Adrenal gland (tissue), 12 donors: ENCODE data around the gene SPIN3. TPM values are rescaled to one million over a fixed set of nuclear protein-coding genes. Genes with fewer than 3 reads are reported as not detected.

Source experiments
- DNase-seq, 7 donors: peaks; one replicate each; pipeline ENCODE4 v3.0.0-alpha.2; 2019 to 2020
- H3K27ac ChIP-seq, 5 donors: fragments of 200-600 bp; sonication (generic) in 4 of 5; 1 replicate in 3 of 5; 2 replicates in 2 of 5; pipeline versions ENCODE4 v1.5.1 to v1.8.0; 2016 to 2020; ENCODE audit warnings: mild to moderate bottlenecking in 1 of 5
- H3K27me3 ChIP-seq: fragments of 200-600 bp; 2 replicates; pipeline ENCODE4 v1.8.0; 2021
- H3K36me3 ChIP-seq, 2 donors: fragments of 200-600 bp; replicated peaks in 1 of 2; 1 replicate in 1 of 2; 2 replicates in 1 of 2; pipeline versions ENCODE4 v1.5.1 to v1.8.0; 2018 to 2022
- H3K4me1 ChIP-seq, 2 donors: fragments of 200-600 bp; replicated peaks in 1 of 2; 1 replicate in 1 of 2; 2 replicates in 1 of 2; pipeline versions ENCODE4 v1.5.1 to v1.8.0; 2018 to 2021
- H3K4me3 ChIP-seq, 4 donors: fragments of 200-600 bp; sonication (generic) in 3 of 4; one replicate each; pipeline ENCODE4 v1.5.1; 2016 to 2018
- H3K9me3 ChIP-seq, 3 donors: fragments of 200-600 bp; sonication (generic) in 1 of 3; replicated peaks in 1 of 3; 1 replicate in 2 of 3; 2 replicates in 1 of 3; pipeline versions ENCODE4 v1.5.1 to v1.8.0; 2016 to 2021
- POLR2A ChIP-seq, 2 donors: fragments of 450-650 bp; IDR thresholded peaks; one replicate each; pipeline ENCODE4 v1.6.1; 2017; ENCODE audit warnings: antibody characterized with exemption in 2 of 2, mild to moderate bottlenecking in 2 of 2, moderate library complexity in 1 of 2
- WGBS, 4 donors: extraction: QIAGEN DNeasy Blood & Tissue Kit in 2 of 4; methylation state at CpG; one replicate each; pipeline versions ENCODE4 v1.1.5 to v1.1.7; 2013 to 2017; 5-methylcytosine and 5-hydroxymethylcytosine counted together
- intact Hi-C, 2 donors: fragments of 100-400 bp; cut with DNase I; formaldehyde crosslinking; loops; one replicate each; pipeline versions ENCODE4 v1.14.1 to v1.15.0; 2022 to 2023
- polyA plus RNA-seq, 3 donors: library from polyadenylated mRNA; stranded (reverse); fragments of 200-250 nt in 2 of 3; fragments of 350-450 nt in 1 of 3; fragmentation: Illumina TruSeq in 1 of 3; extraction: RNeasy Lipid Tissue Mini Kit (QIAGEN cat#74804) in 1 of 3; gene quantifications; one replicate each; pipeline ENCODE4 v1.2.3, GENCODE V29; 2013 to 2014
- total RNA-seq, 9 donors: library from RNA; depleted of rRNA in 4 of 9; stranded (reverse); fragments of >200 nt in 4 of 9; fragments of 120-200 nt in 1 of 9; fragmentation: NEBNext Ultra II Directional in 1 of 9; extraction: Animal tissue kit (Norgen Biotek cat#: 25700) in 1 of 9; gene quantifications; one replicate each; pipeline versions ENCODE4 v1.1.0 to v1.2.4, GENCODE V29; 2013 to 2023
- TF ChIP-seq, protein P1 (sequence below), 6 experiments: fragments of 450-650 bp in 4 of 6; fragments of 200-600 bp in 2 of 6; sonication (generic) in 1 of 6; IDR thresholded peaks; 1 replicate in 5 of 6; 2 replicates in 1 of 6; pipeline versions ENCODE4 v1.5.1 to v1.8.0; 2016 to 2021; ENCODE audit warnings: antibody characterized with exemption in 6 of 6, mild to moderate bottlenecking in 2 of 6, moderate library complexity in 1 of 6
- donor health status: healthy with polysubstance abuse.
- donor health status: Bipolar disorder and iron deficiency.
- donor health status: DM: yes; HTN: yes; CAD: no.
- donor health status: DM: no; HTN: no; CAD: no.
- donor health status: DM: no; HTN: no; CAD: no.
- donor health status: DM: yes; HTN: yes; CAD: no.

SPIN3 gene
- total and polyA plus RNA-seq, 12 donors, result 5.6 to 19.2 (median 10.5) TPM

GRCh38 chrX:56994375-56995270, 718 bp downstream of the SPIN3 start:
- TF ChIP-seq POLR2A (IDR thresholded peaks at IDR 0.05), result no peak
- TF ChIP-seq, protein P1, sequence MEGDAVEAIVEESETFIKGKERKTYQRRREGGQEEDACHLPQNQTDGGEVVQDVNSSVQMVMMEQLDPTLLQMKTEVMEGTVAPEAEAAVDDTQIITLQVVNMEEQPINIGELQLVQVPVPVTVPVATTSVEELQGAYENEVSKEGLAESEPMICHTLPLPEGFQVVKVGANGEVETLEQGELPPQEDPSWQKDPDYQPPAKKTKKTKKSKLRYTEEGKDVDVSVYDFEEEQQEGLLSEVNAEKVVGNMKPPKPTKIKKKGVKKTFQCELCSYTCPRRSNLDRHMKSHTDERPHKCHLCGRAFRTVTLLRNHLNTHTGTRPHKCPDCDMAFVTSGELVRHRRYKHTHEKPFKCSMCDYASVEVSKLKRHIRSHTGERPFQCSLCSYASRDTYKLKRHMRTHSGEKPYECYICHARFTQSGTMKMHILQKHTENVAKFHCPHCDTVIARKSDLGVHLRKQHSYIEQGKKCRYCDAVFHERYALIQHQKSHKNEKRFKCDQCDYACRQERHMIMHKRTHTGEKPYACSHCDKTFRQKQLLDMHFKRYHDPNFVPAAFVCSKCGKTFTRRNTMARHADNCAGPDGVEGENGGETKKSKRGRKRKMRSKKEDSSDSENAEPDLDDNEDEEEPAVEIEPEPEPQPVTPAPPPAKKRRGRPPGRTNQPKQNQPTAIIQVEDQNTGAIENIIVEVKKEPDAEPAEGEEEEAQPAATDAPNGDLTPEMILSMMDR (IDR thresholded peaks at IDR 0.05), result no peak
- intact Hi-C loops, result no loop called here
- Histone ChIP-seq H3K9me3 (no peaks in the 10 kb centered on the region), H3K4me1 (no peaks in the 10 kb centered on the region), H3K27ac (peak overlapping the region in 3 of 5 donors; percentile 60 to 85 (median 66)), H3K27me3 (peaks cover 9% of the 10 kb centered on the region), H3K4me3 (peak overlapping the region in 3 of 4 donors; percentile 24 to 73 (median 54)), H3K36me3 (no peaks in the 10 kb centered on the region)
- DNase-seq, result peak in 1 of 7 donors; percentile 0
- 16 to 46% (median 33%) methylated on average over 7 to 26 of the region's 26 CpGs for WGBS, 4 donors

- no peak for DNase-seq
- WGBS, 4 donors, result 73 to 100% (median 89%) methylated on average over 1 of the region's 1 CpG
- Histone ChIP-seq H3K36me3 (peaks cover 0 to 7% of the 10 kb centered on the region in 2 donors), H3K27ac (no peak overlapping the region), H3K4me1 (no peaks in the 10 kb centered on the region), H3K27me3 (peaks cover 6% of the 10 kb centered on the region), H3K9me3 (no peaks in the 10 kb centered on the region), H3K4me3 (no peak overlapping the region)
- intact Hi-C loops, result loop anchor here in 1 of 2 donors (10.0 kb wide), 1 partner anchor 183 kb away; no protein-coding TSS in a partner anchor
- no peak for TF ChIP-seq POLR2A (IDR thresholded peaks at IDR 0.05)
- TF ChIP-seq, protein P1 (IDR thresholded peaks at IDR 0.05), result no peak
Measured at GRCh38 chrX:56987741-56988140, 7.6 kb downstream of the SPIN3 start.

DNA sequence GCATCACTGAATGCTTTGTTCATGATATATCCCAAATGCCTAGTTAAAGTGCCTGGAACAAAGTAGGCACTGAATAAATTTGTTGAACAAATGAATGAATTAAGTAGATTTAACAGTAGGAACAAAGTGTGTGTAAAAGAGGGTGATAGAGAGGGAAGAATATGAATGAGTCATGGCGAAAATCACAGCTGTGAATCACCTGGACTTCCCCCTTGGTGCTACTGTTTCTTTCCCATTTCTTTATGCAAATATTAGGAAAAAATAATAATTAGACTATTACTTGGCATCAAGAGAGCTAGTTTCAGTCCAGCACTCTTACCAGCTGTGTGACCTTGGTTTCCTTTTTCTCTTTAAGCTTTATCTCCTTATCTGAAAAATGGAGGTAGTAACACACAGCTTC, 9.2 kb downstream of the SPIN3 start:
- 61 to 76% (median 68%) methylated on average over 1 of the region's 1 CpG for WGBS, 4 donors
- Histone ChIP-seq H3K27ac (no peak overlapping the region), H3K4me3 (no peak overlapping the region)

GRCh38 chrX:56978172-56978571, 17.2 kb downstream of the SPIN3 start:
- Histone ChIP-seq H3K36me3 (peaks cover 0 to 13% of the 10 kb centered on the region in 2 donors), H3K27me3 (no peaks in the 10 kb centered on the region), H3K9me3 (no peaks in the 10 kb centered on the region), H3K4me3 (no peak overlapping the region), H3K4me1 (no peaks in the 10 kb centered on the region), H3K27ac (no peak overlapping the region)
- TF ChIP-seq POLR2A (IDR thresholded peaks at IDR 0.05), result no peak
- TF ChIP-seq, protein P1 (IDR thresholded peaks at IDR 0.05), result peak; percentile 33 to 61 (median 52)
- peak; percentile 16 to 53 (median 26) for DNase-seq
- whole genome bisulfite sequencing, 4 donors, result 36 to 62% (median 46%) methylated on average over 1 of the region's 1 CpG
- intact Hi-C loops, result no loop called here

More for the DNA sequence above, 9.2 kb downstream of the SPIN3 start:
- TF ChIP-seq, protein P1 (IDR thresholded peaks at IDR 0.05), result no peak
- no peak for TF ChIP-seq POLR2A (IDR thresholded peaks at IDR 0.05)
- intact Hi-C loops, result loop anchor here in 1 of 2 donors (10.0 kb wide), 1 partner anchor 181 kb away; no protein-coding TSS in a partner anchor
- Histone ChIP-seq H3K27me3 (peaks cover 6% of the 10 kb centered on the region), H3K9me3 (no peaks in the 10 kb centered on the region), H3K36me3 (peaks cover 0 to 7% of the 10 kb centered on the region in 2 donors), H3K4me1 (no peaks in the 10 kb centered on the region)
- DNase-seq, result no peak
